ENCODE data around the gene SCNN1B.
"Not testable (repeated sequence)": the region's sequence is repeated elsewhere in the genome, so short reads cannot be mapped to it uniquely, and the experiment has no call there.

The SCNN1B gene

DNA sequence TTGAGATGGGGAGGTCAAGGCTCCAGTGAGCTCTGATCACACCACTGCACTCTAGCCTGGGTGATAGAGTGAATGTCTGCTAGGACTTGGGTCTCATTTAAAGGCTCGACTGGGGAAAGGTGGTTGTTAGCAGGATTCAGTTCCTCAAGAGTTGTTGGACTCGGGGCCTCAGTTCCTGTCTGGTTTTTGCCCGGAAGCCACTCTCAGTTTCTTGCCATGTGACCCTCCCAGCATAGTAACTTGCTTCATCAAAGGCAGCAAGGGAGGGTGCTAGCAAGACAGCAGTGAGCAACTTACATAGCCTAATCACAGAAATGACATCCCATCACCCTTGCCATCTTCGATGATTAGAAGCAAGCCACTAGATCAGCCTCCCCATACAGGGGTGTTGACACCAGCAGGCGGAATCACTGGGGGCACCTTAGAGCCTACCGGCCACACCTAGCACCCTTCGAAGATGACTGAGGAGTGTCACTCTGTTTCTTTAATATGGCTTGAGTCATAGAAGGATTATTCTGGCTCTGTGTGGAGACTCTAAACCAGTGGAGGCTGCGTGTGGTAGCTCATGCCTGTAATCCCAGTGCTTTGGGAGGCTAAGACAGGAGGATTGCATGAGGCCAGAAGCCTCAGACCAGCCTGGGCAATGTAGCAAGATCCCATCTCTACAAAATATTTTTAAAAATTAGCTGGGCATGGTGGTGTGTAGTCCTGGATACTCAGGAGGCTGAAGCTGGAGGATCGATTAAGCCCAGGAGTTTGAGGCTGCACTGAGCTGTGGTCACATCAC lies 13.2 kb upstream of the SCNN1B start:
- DNase-seq (ENCODE audit: low read depth in 3 of 3): no peak

DNA sequence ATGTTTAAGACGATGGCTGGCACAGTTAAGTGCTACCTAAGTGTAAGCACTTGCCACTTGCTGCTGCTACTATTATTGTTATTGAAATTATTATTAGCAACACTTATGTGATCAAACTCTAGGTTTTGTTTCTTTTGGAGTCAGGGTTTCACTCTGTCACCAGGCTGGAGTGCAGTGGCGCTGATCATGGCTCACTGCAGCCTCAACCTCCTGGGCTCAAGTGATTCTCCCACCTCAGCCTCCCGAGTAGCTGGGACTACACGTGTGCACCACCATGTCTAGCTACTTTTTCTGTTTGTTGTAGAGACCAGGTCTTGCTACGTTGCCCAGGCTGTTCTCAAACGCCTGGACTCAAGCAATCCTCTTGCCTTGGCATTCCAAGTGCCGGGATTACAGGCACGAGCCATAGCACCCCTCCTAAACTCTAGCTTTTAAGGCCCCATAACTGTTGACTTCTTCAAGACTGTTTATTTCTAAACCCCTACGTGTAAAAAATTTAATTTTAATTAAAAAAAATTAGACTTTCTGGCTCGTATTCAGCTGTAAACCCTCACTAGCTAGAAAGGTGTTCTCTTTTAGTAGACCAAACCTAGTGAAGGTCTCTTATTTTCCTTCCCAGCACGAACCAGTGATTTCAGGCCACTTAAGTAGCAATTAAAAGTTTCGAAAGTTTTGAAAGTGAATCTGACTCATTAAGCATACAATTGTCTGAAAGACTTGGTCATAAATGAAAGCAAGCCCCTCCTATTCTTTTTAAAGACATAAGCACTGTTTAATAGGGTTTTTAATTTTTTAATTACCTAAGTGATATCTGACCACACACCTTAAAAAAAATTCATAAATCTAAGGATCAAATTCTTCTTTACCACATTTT lies 11.7 kb upstream of the SCNN1B start:
- no peak for DNase-seq (ENCODE audit: low read depth in 3 of 3)

- DNase-seq (ENCODE audit: low read depth in 3 of 3): no peak
Observed at GRCh38 chr16:23293016-23293415, 9.1 kb upstream of the SCNN1B start.

DNA sequence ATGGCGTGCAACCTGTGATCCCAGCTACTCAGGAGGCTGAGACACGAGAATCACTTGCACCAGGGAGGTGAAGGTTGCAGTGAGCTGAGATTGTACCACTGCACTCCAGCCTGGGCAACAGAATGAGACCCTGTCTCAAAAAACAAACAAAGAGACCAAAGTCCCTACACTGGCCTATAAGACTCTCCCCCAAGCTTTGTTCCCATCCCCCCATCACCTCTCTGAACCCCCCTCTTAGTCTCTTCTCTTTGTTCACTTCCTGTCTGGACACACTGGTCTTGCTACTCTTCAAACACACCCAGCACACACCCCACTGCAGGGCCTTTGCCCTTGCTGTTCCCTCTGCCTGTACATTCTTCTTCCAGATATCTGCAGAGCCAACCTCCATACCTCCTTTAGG lies 7.8 kb upstream of the SCNN1B start:
- no peak for DNase-seq (ENCODE audit: low read depth in 3 of 3)

DNA sequence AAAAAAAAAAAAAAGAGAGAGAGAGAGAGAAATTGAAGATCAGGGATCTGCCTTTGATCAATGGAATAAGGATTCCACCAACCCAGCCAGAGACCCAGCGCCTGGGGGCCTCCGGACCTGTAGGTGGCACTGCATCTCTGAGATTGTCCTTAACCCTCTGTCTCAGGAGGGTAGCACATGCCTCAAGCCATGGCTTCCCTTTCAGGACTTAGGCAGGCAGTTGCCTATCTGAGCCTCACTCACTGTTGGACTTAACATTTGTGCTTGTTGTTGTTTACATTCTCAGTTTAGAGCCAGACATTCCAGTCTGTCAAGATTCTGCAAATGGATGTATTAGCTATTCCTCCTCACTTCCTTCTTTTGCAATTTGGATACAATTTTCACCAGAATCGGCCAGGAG lies 5.1 kb upstream of the SCNN1B start:
- DNase-seq (ENCODE audit: low read depth in 3 of 3): no peak

- no peak for DNase-seq (ENCODE audit: low read depth in 3 of 3)
Observed at GRCh38 chr16:23298290-23298915, 3.7 kb upstream of the SCNN1B start.

GRCh38 chr16:23299815-23300214 lies 2.3 kb upstream of the SCNN1B start:
- DNase-seq (ENCODE audit: low read depth in 3 of 3): not testable (repeated sequence)

DNA sequence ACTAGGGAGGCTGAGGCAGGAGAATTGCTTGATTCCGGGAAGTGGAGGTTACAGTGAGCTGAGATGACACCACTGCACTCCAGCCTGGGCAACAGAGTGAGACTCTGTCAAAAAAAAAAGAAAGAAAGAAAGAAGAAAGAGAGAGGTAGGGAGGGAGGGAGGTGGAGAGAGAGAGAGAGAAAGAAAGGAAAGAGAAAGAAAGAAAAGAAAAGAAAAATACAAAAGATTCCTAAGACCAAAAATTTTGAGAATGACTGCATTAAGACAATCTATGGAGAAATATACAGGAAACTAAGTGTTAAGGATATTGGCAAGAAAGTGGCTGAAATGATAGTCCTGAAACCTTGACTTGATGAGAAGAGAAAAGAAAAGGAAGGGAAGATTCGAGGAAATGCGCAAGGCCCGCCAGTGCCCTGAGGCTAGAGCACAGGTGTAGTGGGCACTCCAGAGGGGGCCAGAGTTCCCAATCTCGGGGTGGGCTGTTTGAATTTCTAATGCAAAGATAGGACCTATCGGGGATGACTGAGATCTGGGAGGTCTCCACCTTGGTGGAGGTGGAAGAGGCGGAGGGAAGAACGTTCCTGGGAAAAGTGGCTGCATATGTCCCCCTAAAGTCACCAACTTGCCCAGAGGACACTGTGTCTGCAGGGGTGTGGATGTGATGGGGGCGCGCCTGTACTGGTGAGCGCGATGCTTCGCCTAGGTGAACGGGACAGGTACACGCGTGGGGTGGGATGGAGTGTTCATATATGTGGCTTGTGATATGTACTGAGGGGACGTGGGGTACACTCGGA lies 654 bp upstream of the SCNN1B start:
- no peak for DNase-seq (ENCODE audit: low read depth in 3 of 3)

- no peak for DNase-seq (ENCODE audit: low read depth in 3 of 3)
Observed at GRCh38 chr16:23303685-23304084, 1.6 kb downstream of the SCNN1B start.

DNA sequence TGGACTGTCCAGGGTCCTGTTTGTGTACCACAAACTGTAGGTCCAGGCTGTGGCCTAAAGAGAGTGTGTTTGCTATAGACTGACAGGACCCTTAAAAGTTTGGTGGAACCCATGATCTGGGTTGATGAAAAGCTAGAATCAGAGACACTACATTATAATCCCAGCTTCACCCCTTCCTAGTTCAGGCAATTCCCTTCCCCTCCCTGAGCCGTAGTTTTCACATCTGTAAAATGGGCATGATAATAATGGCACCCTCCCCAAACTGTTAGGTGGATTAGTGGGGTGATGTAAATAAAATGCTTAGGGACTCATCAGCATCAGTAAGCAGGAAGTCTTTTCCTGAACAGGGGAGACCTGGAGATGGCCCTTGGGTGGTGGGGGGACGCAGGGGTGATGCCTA lies 2.5 kb downstream of the SCNN1B start:
- DNase-seq (ENCODE audit: low read depth in 3 of 3): no peak

GRCh38 chr16:23306199-23307100 lies 4.3 kb downstream of the SCNN1B start:
- no peak for DNase-seq (ENCODE audit: low read depth in 3 of 3)

DNA sequence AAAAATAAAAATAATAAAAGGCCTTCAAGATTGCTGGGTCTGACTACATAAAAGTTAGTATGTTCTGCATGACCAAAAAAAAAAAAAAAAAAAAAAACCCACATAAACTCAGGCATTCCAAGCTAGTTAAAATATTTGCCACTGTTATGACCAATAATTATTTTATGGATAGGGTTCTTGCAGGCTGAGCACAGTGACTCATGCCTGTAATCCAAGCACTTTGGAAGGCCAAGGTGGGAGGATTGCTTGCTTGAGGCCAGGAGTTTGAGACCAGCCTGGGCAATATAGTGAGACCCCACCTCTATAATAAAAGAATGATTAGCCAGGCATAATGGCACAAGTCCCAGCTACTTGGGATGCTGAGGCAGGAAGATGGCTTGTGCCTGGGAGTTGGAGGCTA lies 8.1 kb downstream of the SCNN1B start:
- DNase-seq (ENCODE audit: low read depth in 3 of 3): no peak

- DNase-seq (ENCODE audit: low read depth in 3 of 3): no peak
Observed at GRCh38 chr16:23310744-23311143, 8.6 kb downstream of the SCNN1B start.

- DNase-seq (ENCODE audit: low read depth in 3 of 3): no peak
Observed at GRCh38 chr16:23316232-23316631, 14.1 kb downstream of the SCNN1B start.

- no peak for DNase-seq (ENCODE audit: low read depth in 3 of 3)
Observed at GRCh38 chr16:23316634-23317265, 14.6 kb downstream of the SCNN1B start.

- no peak for DNase-seq (ENCODE audit: low read depth in 3 of 3)
Observed at GRCh38 chr16:23317266-23317661, 15.2 kb downstream of the SCNN1B start.

DNA sequence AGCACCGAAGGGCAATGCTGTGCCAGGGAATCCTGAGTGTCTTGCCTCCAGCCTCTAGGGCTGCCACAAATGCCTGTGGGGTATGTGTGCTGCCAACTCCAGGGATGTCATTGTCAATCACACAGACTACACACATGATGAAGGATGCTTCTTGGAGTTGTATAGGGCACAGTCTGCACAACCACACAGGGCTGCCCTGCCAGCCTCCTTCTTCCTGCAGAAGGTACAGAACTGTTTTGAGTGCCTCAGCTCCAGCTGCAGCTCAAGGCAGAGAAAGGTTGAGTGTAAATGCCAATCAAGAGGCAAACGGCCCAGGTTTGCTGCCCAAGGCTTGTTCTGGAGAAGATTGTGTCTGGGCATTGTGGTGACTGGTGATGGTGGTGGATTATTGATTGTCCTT lies 15.6 kb downstream of the SCNN1B start:
- DNase-seq (ENCODE audit: low read depth in 3 of 3): no peak

GRCh38 chr16:23318639-23319038 lies 16.5 kb downstream of the SCNN1B start:
- DNase-seq (ENCODE audit: low read depth in 3 of 3): no peak

DNA sequence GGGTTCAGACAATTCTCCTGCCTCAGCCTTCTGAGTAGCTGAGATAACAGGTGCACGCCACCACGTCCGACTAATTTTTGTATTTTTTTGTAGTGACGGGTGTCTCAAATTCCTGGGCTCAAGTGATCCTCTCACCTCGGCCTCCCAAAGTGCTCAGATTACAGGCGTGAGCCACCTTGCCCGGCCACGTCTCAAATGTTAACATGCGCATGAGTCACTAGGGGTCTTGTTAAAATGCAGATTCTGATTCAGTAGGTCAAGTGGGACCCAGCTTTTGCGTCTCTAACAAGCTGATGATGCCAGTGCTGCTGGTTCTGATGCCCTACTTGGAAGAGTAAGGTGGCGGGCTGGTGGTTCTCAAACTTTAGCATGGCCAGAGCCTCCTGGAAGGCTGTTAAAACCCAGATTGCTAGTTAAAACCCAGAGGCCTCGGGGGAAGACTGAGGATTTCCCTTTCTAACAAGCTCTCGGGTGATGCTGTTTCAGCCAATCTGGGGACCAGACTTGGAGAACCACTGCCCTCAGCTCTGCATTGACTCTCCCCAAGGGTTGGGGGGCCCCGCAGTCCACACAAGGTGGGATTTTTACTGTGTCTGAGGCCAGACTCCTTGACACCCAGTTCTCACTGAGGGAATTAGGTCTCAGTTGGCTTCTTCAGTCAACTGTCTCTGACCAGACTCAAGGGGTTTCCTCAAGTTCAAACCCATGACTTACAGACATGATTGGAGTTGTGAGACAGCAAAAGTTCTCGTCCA lies 17.9 kb downstream of the SCNN1B start:
- DNase-seq (ENCODE audit: low read depth in 3 of 3): no peak

GRCh38 chr16:23320693-23321092 lies 18.6 kb downstream of the SCNN1B start:
- DNase-seq (ENCODE audit: low read depth in 3 of 3): no peak
